ENCODE measurements around the gene DNAL1.

DNA sequence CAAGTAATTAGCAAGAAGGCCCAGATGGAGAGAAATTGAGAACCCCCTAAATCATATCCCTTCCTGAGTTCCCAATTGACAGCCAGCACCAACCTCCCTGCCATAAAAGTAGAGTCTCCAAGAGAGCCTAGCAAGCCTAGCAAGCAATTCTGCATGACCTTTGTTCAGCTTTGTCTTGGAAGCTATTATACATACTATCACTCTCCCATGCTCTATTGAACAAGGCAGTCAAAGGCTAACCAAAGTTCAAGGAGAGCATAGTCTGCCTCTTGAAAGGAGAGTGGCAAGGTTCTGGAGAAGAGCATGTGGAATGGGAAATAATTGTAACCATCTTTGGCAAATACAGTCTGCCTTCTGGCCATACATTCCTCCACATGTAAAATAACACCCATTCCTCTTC, 45.3 kb upstream of the DNAL1 start:
- TF ChIP-seq, protein P1, sequence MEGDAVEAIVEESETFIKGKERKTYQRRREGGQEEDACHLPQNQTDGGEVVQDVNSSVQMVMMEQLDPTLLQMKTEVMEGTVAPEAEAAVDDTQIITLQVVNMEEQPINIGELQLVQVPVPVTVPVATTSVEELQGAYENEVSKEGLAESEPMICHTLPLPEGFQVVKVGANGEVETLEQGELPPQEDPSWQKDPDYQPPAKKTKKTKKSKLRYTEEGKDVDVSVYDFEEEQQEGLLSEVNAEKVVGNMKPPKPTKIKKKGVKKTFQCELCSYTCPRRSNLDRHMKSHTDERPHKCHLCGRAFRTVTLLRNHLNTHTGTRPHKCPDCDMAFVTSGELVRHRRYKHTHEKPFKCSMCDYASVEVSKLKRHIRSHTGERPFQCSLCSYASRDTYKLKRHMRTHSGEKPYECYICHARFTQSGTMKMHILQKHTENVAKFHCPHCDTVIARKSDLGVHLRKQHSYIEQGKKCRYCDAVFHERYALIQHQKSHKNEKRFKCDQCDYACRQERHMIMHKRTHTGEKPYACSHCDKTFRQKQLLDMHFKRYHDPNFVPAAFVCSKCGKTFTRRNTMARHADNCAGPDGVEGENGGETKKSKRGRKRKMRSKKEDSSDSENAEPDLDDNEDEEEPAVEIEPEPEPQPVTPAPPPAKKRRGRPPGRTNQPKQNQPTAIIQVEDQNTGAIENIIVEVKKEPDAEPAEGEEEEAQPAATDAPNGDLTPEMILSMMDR (IDR thresholded peaks at IDR 0.05; ENCODE audit: borderline replicate concordance, extremely low read depth, low read length, poor library complexity, severe bottlenecking): no peak
- no peak for TF ChIP-seq EZH2 (IDR thresholded peaks at IDR 0.05; ENCODE audit: borderline replicate concordance, low read depth, low read length, severe bottlenecking)
